GM19043 (cell line): ENCODE data around the gene DNAJC6.
"Not testable (repeated sequence)": the region's sequence is repeated elsewhere in the genome, so short reads cannot be mapped to it uniquely, and the experiment has no call there.

Experiments
- ATAC-seq: cut with Tn5 transposase; IDR thresholded peaks from one replicate; pipeline ENCODE4 v1.9.1; 2021; ENCODE audit warnings: low read depth; ENCODE audit not compliant: unreplicated experiment

Gene DNAJC6

GRCh38 chr1:65355031-65355712, 45.8 kb downstream of the DNAJC6 start:
- ATAC-seq, result no peak

GRCh38 chr1:65357291-65357960, 48.1 kb downstream of the DNAJC6 start:
- ATAC-seq, result no peak

DNA sequence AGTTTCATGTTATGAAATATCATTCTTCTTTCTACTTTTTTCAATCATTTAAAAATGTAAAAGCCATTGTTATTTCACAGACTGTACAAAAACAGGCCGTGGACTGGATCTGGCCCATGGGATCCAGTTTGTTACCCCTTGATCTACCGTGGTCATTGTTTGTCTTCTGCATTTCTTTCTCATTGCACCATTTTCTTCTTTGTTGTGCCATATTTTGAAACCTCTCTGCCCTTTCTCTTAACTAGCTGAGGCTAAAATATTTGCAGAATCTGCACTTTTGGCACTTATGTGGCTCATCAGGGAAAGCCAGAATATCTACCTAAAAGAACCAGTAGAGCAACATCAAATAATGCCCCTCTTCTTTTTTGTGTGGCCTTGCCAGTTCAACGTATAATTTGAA, 50.5 kb downstream of the DNAJC6 start:
- ATAC-seq, result no peak

DNA sequence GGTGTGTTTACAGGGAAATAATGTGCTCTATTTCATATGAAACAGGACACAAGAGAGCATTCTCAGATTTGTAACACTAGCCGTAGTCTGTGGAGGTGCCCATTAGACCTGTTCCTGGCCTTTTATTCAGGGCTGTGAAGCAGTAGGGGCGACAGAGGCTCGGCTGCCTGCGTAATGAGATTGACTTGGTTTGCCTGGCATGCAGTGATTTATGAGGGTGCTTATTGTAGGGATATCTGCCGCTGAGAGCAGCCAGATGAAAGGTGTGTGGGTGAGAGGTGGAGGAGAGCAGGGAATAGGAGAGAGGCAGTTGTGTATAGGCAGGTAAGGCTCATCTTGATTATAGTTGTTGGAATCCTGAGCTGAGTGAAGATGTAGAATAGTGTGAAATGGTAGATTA, 51.3 kb downstream of the DNAJC6 start:
- no peak for ATAC-seq

GRCh38 chr1:65362545-65362944, 53.2 kb downstream of the DNAJC6 start:
- no peak for ATAC-seq

GRCh38 chr1:65363484-65363883, 54.1 kb downstream of the DNAJC6 start:
- ATAC-seq, result no peak

DNA sequence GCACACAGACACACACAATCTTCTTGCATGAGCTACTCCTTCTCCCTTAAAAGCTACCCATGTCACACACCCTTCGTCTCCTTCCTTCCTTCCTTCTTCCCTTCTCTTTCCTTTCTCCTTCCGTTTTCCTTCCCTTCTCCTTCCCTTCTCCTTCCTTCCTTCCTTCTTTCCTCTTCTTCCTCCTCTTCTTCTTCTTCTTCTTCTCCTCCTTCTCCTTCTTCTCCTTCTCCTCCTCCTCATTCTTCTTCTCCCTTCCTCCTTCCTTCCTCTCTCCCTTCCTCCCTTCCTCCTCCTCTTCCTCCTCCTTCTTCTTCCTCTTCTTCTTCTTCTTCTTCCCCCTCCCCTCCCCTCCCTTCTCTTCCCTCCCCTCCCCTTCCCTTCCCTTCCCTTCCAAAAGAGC, 59.1 kb downstream of the DNAJC6 start:
- no peak for ATAC-seq

GRCh38 chr1:65371544-65371943, 62.2 kb downstream of the DNAJC6 start:
- no peak for ATAC-seq

GRCh38 chr1:65372557-65372956, 63.2 kb downstream of the DNAJC6 start:
- ATAC-seq, result no peak

DNA sequence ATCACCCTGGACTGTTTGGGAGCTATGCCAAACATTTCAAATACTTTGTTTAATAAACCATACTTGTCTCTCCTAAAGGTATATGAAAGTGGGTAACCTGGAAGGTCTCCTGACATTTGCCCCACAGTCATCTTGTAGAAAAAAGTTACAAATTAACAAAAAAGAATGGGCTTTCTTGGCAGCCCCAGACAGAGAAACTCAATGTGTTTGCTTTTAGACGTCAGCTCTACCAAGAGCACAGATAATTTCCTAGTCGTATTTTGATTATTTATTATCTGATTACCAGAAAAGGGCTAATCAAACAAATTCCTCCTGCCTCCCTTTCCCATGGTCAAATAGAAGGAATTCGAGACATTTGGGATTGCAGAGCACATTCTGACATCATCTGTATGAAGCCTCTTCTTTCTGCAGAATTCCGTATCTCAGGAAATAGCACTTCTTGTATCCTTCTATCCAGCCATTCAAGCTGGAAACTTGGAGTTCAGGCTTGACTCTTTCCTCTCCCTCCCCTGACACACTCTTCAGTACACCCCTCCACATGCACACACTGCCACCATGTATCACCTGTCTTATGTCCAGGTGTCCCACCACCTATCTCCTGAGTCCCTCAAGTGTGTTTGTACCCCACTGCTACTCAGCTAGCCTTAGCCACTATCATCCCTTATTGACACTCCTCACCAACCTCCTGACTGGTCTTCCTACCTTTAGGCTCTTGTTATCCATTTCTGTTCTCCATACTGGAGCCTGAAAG, 68.3 kb downstream of the DNAJC6 start:
- no peak for ATAC-seq

GRCh38 chr1:65378247-65378946, 69.1 kb downstream of the DNAJC6 start:
- no peak for ATAC-seq

DNA sequence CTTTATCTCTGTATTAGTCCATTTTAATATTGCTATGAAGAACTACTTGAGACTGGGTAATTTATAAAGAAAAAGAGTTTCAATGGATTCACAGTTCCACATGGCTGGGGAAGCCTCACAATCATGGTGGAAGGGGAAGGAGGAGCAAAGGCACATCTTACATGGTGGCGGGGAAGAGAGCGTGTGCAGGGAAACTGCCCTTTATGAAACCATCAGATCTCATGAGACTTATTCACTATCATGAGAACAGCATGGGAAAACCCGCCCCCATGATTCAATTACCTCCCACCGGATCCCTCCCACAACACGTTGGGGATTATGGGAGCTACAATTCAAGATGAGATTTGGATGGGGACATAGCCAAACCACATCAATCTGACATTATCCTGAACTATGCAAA, 75.1 kb downstream of the DNAJC6 start:
- ATAC-seq, result not testable (repeated sequence)

DNA sequence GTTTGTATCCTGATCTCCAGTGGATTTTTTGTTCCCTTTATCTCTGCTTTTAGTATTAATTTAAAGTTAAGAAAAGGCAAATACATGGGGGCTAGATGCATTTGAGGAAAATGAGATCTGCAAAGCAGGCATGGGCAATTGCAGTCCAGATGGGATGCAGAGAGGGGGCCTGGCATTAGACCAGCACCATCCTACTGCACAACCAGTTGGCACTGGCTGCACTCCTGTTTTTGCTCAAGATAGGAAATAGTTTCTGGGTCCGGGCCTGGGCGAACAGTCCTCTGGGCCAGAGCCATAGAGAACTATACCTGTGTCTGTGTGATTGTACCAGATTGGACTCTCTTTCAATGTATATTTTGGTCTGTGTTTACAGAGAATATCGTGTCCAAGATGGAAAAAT, 77.1 kb downstream of the DNAJC6 start:
- no peak for ATAC-seq

DNA sequence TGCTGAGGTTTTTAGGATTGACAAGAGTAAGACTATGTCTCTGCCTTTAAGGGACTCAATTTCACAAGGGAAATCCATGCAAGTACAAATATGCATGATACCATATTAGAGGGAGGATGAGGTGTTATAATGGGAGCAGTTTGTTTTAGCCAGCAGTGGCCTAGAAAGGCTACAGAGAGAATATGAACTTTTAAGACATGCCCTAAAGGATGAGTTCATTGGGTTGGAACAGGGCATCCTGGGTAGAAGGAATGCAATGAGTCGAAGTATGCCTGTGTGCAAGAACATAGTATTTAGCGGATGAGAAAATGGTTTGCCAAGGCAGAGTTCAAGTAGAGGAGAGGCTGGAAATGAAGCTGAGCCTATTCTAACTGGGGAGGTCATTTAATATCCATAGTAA, 78.5 kb downstream of the DNAJC6 start:
- ATAC-seq, result no peak

- ATAC-seq, result no peak
Measured at GRCh38 chr1:65388908-65389695, 79.8 kb downstream of the DNAJC6 start.

DNA sequence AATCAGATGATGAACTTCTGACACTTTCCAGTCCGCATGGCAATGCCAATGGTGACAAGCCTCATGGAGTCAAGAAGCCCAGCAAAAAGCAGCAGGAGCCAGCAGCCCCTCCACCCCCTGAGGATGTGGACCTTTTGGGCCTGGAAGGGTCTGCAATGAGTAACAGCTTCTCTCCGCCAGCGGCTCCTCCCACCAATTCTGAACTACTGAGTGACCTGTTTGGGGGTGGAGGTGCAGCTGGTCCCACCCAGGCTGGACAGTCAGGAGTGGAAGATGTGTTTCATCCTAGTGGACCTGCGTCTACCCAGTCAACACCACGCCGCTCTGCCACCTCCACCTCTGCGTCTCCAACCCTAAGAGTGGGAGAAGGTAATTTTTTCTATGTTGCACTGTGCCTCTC, 83.2 kb downstream of the DNAJC6 start:
- ATAC-seq, result no peak

- ATAC-seq, result peak; percentile 90
Measured at GRCh38 chr1:65393347-65393746, 84.0 kb downstream of the DNAJC6 start.

- no peak for ATAC-seq
Measured at GRCh38 chr1:65393928-65394327, 84.6 kb downstream of the DNAJC6 start.

- ATAC-seq, result no peak
Measured at GRCh38 chr1:65395887-65396612, 86.7 kb downstream of the DNAJC6 start.

GRCh38 chr1:65398083-65398482, 88.7 kb downstream of the DNAJC6 start:
- ATAC-seq, result no peak
